K562 (cell line): ENCODE measurements around the gene PDLIM5. TPM values are rescaled to one million over a fixed set of nuclear protein-coding genes. Genes with fewer than 3 reads are reported as not detected.
A peak's percentile ranks its signal among the peaks of the same experiment; 100 is the strongest.

Experiments used
- FOS ChIP-seq: IDR thresholded peaks from 3 replicates; pipeline ENCODE4 v1.6.1; 2011; ENCODE audit not compliant: insufficient read length; ENCODE audit errors: extremely low read depth
- NBN ChIP-seq: fragments of 450-650 bp; IDR thresholded peaks from 2 replicates; pipeline ENCODE4 v1.6.1; 2016; ENCODE audit warnings: low read depth, mild to moderate bottlenecking
- NCOR1 ChIP-seq: fragments of 450-650 bp; IDR thresholded peaks from 2 replicates; pipeline ENCODE4 v1.6.1; 2016; ENCODE audit warnings: mild to moderate bottlenecking, moderate library complexity
- NR3C1 ChIP-seq: sonication (generic); formaldehyde crosslinking; IDR thresholded peaks from 2 replicates; pipeline ENCODE4 v1.8.1; 2022; ENCODE audit warnings: missing genetic modification reagents
- SAFB ChIP-seq: fragments of 200-400 bp; formaldehyde crosslinking; IDR thresholded peaks from 2 replicates; pipeline ENCODE4 v1.6.1; 2017; ENCODE audit warnings: low read depth, low read length, borderline replicate concordance
- TCF3 ChIP-seq: sonication (generic); formaldehyde crosslinking; IDR thresholded peaks from 2 replicates; pipeline ENCODE4 v1.4.0; 2020; ENCODE audit warnings: mild to moderate bottlenecking, missing genetic modification reagents
- ZNF311 ChIP-seq: fragments of 250-450 bp; sonication (Bioruptor Pico); IDR thresholded peaks from 2 replicates; pipeline ENCODE4 v1.4.0; 2020; ENCODE audit warnings: mild to moderate bottlenecking, moderate library complexity
- polyA plus RNA-seq, 8 experiments: library from polyadenylated mRNA; depleted of rRNA in 4 of 8; stranded (reverse) in 5 of 8; unstranded in 3 of 8; fragments of >200 nt; fragmentation: Nextera tagmentation in 2 of 8; fragmentation: Illumina TruSeq in 1 of 8; extraction: Ambion mirVana in 2 of 8; extraction: Trizol in 1 of 8; gene quantifications; 2 replicates each; pipeline versions ENCODE4 v1.2.1 to v1.2.3, GENCODE V29; 2011 to 2014; ENCODE audit warnings: inconsistent platforms in 1 of 8, missing spikeins in 1 of 8
- total RNA-seq, 7 experiments: library from RNA; depleted of rRNA in 6 of 7; stranded (reverse); fragments of >200 nt in 6 of 7; fragmentation: Illumina TruSeq in 2 of 7; extraction: Trizol in 2 of 7; gene quantifications; 2 replicates each; pipeline versions ENCODE4 v1.2.1 to v1.2.3, GENCODE V29; 2011 to 2021; ENCODE audit warnings: low replicate concordance in 1 of 7
- TF ChIP-seq, protein P1 (sequence below): fragments of 200-600 bp; sonication (generic); IDR thresholded peaks from one replicate; pipeline ENCODE4 v1.6.1; 2012; ENCODE audit warnings: mild to moderate bottlenecking, low read depth, low read length, inconsistent platforms
- TF ChIP-seq, protein P2 (sequence below), 2 experiments: fragments of 200-800 bp in 1 of 2; sonication (Bioruptor generic) in 1 of 2; sonication (generic) in 1 of 2; formaldehyde crosslinking in 1 of 2; IDR thresholded peaks in 1 of 2; conservative IDR thresholded peaks in 1 of 2; 2 replicates each; pipeline versions ENCODE4 v1.5.0 to v1.6.1; 2016 to 2020; ENCODE audit warnings: missing compliant biosample characterization in 1 of 2, missing genetic modification characterization in 1 of 2, missing genetic modification reagents in 1 of 2
- TF ChIP-seq, protein P3 (sequence below): fragments of 250-450 bp; sonication (Bioruptor Pico); IDR thresholded peaks from 2 replicates; pipeline ENCODE4 v1.9.0; 2021; ENCODE audit warnings: mild to moderate bottlenecking, inconsistent platforms

PDLIM5 gene
- total and polyA plus RNA-seq, 9 of the 15 experiments (the other 6 are each of a cell fraction or from before 2014, with no cell fraction given): 36.9 to 127 (median 62.5) TPM

DNA sequence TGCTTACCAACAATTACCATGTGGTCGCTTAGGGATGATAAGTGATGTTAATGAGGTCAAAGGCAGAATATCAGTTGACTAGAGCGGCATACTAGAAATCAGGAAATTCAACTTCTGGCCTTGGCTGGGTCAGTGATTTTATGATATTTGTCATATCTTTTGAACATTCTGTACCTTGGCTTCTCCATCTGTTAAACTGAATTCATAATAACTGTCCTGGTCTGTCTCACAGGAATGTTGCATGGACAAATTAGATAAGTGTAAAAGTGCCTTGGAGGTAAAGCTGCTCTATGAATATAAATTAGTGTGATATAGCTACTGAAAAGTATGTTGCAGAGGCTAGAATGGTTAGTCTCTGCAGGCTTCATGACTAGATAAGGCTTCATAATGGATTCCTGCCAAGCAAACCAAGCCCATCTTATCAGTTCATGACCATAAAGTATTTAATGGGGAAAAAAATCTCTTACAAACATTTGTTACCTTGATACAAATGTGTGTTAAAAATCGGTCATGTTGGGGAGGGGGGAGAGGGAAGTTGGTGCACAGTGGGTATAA is 201.4 kb downstream of the PDLIM5 start (continued):
- TF ChIP-seq, protein P1, sequence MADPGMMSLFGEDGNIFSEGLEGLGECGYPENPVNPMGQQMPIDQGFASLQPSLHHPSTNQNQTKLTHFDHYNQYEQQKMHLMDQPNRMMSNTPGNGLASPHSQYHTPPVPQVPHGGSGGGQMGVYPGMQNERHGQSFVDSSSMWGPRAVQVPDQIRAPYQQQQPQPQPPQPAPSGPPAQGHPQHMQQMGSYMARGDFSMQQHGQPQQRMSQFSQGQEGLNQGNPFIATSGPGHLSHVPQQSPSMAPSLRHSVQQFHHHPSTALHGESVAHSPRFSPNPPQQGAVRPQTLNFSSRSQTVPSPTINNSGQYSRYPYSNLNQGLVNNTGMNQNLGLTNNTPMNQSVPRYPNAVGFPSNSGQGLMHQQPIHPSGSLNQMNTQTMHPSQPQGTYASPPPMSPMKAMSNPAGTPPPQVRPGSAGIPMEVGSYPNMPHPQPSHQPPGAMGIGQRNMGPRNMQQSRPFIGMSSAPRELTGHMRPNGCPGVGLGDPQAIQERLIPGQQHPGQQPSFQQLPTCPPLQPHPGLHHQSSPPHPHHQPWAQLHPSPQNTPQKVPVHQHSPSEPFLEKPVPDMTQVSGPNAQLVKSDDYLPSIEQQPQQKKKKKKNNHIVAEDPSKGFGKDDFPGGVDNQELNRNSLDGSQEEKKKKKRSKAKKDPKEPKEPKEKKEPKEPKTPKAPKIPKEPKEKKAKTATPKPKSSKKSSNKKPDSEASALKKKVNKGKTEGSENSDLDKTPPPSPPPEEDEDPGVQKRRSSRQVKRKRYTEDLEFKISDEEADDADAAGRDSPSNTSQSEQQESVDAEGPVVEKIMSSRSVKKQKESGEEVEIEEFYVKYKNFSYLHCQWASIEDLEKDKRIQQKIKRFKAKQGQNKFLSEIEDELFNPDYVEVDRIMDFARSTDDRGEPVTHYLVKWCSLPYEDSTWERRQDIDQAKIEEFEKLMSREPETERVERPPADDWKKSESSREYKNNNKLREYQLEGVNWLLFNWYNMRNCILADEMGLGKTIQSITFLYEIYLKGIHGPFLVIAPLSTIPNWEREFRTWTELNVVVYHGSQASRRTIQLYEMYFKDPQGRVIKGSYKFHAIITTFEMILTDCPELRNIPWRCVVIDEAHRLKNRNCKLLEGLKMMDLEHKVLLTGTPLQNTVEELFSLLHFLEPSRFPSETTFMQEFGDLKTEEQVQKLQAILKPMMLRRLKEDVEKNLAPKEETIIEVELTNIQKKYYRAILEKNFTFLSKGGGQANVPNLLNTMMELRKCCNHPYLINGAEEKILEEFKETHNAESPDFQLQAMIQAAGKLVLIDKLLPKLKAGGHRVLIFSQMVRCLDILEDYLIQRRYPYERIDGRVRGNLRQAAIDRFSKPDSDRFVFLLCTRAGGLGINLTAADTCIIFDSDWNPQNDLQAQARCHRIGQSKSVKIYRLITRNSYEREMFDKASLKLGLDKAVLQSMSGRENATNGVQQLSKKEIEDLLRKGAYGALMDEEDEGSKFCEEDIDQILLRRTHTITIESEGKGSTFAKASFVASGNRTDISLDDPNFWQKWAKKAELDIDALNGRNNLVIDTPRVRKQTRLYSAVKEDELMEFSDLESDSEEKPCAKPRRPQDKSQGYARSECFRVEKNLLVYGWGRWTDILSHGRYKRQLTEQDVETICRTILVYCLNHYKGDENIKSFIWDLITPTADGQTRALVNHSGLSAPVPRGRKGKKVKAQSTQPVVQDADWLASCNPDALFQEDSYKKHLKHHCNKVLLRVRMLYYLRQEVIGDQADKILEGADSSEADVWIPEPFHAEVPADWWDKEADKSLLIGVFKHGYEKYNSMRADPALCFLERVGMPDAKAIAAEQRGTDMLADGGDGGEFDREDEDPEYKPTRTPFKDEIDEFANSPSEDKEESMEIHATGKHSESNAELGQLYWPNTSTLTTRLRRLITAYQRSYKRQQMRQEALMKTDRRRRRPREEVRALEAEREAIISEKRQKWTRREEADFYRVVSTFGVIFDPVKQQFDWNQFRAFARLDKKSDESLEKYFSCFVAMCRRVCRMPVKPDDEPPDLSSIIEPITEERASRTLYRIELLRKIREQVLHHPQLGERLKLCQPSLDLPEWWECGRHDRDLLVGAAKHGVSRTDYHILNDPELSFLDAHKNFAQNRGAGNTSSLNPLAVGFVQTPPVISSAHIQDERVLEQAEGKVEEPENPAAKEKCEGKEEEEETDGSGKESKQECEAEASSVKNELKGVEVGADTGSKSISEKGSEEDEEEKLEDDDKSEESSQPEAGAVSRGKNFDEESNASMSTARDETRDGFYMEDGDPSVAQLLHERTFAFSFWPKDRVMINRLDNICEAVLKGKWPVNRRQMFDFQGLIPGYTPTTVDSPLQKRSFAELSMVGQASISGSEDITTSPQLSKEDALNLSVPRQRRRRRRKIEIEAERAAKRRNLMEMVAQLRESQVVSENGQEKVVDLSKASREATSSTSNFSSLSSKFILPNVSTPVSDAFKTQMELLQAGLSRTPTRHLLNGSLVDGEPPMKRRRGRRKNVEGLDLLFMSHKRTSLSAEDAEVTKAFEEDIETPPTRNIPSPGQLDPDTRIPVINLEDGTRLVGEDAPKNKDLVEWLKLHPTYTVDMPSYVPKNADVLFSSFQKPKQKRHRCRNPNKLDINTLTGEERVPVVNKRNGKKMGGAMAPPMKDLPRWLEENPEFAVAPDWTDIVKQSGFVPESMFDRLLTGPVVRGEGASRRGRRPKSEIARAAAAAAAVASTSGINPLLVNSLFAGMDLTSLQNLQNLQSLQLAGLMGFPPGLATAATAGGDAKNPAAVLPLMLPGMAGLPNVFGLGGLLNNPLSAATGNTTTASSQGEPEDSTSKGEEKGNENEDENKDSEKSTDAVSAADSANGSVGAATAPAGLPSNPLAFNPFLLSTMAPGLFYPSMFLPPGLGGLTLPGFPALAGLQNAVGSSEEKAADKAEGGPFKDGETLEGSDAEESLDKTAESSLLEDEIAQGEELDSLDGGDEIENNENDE: no peak
- TF ChIP-seq, protein P2, sequence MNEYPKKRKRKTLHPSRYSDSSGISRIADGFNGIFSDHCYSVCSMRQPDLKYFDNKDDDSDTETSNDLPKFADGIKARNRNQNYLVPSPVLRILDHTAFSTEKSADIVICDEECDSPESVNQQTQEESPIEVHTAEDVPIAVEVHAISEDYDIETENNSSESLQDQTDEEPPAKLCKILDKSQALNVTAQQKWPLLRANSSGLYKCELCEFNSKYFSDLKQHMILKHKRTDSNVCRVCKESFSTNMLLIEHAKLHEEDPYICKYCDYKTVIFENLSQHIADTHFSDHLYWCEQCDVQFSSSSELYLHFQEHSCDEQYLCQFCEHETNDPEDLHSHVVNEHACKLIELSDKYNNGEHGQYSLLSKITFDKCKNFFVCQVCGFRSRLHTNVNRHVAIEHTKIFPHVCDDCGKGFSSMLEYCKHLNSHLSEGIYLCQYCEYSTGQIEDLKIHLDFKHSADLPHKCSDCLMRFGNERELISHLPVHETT (CRISPR knock-in tag; conservative IDR thresholded peaks at IDR 0.05 in 1 of 2, IDR thresholded peaks at IDR 0.05 in 1 of 2): peak in 1 of 2 experiments; percentile 57; a peak in 1 of 4 replicates
- no peak for TF ChIP-seq SAFB
- peak; percentile 75 for TF ChIP-seq NCOR1
- TF ChIP-seq NBN: no peak
- TF ChIP-seq, protein P3, sequence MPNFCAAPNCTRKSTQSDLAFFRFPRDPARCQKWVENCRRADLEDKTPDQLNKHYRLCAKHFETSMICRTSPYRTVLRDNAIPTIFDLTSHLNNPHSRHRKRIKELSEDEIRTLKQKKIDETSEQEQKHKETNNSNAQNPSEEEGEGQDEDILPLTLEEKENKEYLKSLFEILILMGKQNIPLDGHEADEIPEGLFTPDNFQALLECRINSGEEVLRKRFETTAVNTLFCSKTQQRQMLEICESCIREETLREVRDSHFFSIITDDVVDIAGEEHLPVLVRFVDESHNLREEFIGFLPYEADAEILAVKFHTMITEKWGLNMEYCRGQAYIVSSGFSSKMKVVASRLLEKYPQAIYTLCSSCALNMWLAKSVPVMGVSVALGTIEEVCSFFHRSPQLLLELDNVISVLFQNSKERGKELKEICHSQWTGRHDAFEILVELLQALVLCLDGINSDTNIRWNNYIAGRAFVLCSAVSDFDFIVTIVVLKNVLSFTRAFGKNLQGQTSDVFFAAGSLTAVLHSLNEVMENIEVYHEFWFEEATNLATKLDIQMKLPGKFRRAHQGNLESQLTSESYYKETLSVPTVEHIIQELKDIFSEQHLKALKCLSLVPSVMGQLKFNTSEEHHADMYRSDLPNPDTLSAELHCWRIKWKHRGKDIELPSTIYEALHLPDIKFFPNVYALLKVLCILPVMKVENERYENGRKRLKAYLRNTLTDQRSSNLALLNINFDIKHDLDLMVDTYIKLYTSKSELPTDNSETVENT (CRISPR knock-in tag): no peak
- no peak for TF ChIP-seq FOS
- TF ChIP-seq TCF3 (CRISPR knock-in tag): peak; percentile 75
- TF ChIP-seq ZNF311: no peak
- TF ChIP-seq NR3C1 (CRISPR knock-in tag): no peak
